Inflammatory macrophage treated with lipopolysaccharide for 1 hour (primary cell): ENCODE results near the gene SCN1A.
"Not testable (repeated sequence)": the region's sequence is repeated elsewhere in the genome, so short reads cannot be mapped to it uniquely, and the experiment has no call there.

Source experiments
- DNase-seq, 2 donors: peaks; one replicate each; pipeline ENCODE4 v3.0.0-alpha.2; 2020 to 2022

Gene SCN1A

GRCh38 chr2:166134252-166135151 is 6.7 kb upstream of the SCN1A start:
- no peak for DNase-seq

DNA sequence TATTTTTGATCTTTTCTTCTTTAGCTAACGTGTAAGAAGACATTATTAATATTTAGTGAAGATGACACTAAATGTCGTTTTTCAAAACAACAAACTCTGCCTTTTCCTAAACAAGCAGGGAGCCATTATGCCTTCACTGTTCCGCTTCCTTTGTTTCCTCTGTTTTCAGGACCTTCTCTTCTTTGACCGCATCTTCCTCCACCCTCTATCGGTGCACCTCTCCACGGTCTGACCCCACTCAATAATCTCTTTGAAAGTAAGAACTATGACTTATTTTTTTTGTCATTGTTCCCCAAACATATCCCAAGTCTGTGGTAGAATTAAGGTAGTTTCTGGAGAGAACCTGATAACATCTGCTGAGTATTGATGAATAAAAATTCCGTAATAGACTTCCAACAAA is 5.8 kb upstream of the SCN1A start:
- DNase-seq: no peak

DNA sequence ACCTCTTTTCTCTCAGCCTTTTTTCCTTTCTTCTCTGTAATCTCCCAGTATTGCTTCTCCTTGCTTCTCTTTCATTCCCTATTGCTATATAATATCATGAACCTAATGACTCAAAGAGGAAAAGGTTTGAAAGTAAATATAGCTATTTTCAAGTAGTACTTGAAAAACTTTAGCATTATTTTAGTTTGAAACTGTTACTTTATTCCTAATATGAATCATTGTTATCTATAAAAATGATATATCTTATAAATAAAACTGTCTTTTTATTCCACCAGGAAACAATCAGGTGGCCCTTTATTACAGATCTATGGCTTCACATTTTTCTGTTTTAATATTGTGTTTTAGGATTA is 311 bp upstream of the SCN1A start:
- no peak for DNase-seq

DNA sequence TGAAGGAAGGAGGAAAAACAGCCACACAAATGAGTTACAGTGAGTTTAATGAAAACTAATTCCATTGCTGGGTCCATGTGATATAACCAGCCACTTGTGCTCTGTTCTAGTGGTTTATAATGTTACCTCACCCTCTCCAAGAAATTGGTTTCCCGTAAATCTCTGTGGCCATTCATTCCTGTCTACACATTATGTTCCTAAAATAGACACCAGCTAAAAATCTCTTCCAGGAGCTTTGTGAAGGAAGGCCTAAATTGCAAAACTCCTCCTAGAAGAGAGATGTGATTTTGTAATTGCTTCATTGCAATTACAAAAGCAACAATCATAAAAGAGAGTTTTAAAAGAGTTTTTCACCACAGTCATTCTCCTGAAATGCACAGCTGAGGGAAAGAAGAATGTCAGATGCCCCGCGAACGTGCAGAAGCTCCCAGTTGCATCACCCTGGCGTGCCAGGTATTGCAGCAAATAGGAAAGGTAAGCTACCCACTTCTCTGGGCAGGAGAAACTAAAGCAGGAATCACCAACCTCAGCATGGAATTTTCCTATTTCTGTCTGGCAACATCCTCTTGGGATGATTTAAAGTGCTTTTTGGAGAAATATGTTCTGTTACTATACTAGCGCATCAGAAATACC is 1.7 kb downstream of the SCN1A start:
- peak in 1 of 2 donors; percentile 16 for DNase-seq

DNA sequence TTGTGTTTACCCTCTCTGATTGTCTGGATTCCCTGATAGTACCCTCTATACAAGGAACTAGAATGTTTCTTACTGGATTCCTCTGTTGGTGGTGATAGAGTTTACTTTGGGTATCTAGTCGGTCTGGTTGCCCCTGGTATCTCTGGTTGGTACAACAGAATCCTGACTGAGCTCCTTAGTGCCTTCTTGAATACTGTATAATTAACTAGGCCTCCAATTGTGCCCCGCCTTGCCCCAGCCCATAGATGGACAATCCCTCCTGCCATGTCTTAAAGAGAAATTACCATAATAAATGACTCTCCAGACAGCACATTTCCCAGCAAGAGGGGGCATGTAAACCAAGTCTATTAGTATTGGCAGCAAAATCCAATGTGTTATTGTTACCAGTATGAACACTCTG is 2.3 kb downstream of the SCN1A start:
- DNase-seq: no peak

DNA sequence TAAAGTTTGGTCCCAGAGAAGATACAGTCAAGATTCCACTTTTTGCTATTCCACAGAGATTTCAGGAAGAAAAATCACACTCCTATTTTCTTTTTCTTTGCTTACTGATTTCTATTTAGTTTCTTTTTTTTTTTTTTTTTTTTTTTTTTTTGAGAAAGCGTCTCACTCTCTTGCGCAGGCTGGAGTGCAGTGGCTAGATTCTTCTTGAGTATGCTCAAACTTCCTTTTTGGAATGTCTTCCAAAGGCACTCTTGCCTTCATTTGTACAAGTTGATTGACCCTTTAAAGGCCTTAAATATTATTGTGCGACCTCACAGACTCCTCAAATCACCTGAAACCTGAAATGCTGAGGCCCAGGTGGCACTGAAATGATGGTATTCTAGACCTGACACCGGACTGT is 9.6 kb downstream of the SCN1A start:
- no peak for DNase-seq

- DNase-seq: no peak
Measured at GRCh38 chr2:166117491-166117890, 10.3 kb downstream of the SCN1A start.

GRCh38 chr2:166115589-166115988 is 12.2 kb downstream of the SCN1A start:
- no peak for DNase-seq

GRCh38 chr2:166112193-166112605 is 15.6 kb downstream of the SCN1A start:
- DNase-seq: no peak

DNA sequence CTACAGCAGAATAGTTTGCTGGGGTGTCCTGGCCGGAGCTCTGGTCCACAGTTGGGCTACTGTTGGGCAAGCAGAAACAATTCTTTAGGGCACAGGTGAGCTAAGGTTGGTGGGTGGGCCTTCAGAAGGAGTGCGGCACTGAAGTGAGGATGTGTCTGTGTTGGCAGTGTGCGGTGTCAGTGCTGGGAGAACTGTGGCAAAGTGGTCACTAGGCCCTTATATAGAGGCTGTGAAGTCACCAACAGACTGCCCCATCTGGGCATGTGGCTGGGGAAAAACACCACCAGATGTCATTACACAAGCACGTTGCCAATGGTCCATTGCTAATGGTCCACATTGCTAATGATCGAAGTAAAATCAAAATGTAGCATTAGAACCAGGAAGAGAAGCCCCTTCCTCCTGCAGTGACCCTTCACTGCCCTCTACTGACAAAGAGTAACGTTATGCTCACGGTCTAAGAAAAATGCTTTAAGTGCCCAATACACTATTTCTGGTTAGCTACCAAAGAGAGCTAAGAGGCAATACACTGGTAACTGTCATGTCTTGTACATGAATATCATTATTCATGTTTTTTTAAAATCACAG is 21.3 kb downstream of the SCN1A start:
- peak in 1 of 2 donors; percentile 52 for DNase-seq

DNA sequence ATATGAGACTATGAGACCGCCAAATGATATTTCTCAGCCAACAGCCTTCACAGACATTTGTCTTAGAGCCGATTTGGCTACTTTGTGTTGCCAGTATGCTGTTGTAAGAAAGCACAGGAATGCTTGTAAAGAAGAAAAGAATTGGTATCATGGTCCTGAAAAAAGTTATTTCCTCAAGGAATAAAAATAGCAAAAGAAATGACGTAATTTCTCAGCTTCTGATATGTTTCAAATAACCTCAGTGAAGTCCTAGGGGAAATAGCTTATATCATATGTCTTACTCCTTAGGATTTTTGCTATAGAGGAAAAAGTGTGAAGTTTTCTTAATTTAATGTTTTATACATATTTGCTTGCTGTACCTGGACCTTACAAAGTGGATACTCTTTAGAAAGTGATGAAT is 23.0 kb downstream of the SCN1A start:
- no peak for DNase-seq

GRCh38 chr2:166104084-166104483 is 23.7 kb downstream of the SCN1A start:
- DNase-seq: no peak

GRCh38 chr2:166103277-166103676 is 24.5 kb downstream of the SCN1A start:
- DNase-seq: not testable (repeated sequence)

DNA sequence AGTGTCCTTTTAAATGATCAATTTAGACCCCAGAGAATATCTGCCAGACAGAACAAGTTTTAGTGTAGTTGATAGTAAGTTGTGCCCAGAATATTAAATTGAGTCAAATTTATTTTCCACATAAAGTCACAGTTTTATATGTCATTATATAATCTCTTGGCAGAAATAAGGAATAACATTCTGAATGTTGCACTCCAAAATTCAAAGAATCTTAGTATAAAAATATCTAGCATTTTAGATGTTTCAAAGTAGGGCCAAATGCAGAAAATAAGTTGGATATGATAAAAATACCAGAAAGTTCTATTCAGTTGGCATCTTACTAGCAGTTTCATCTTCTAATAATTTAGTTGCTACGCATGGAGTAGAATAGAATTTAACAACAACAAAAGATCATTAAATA is 33.5 kb downstream of the SCN1A start:
- DNase-seq: no peak

- peak; percentile 66 to 80 for DNase-seq
Measured at GRCh38 chr2:166092889-166093288, 34.9 kb downstream of the SCN1A start.

DNA sequence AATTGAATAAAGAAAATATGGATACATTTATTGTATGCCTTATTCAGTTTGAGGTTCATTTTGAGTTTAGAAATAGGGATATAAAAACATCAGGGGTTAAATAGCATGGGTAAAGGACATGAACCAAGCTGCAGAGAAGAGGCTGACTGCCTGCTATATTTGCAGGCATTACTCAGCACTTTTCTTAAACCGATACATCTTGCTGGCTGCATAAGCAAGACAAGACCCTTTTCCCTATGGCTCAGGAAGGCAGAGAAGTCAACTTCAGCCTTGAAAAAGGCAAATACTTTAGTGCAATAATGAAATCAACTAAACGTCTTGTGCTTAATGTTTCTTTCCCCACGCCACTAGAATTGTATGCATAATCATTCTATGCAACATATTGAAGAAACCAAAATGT is 36.4 kb downstream of the SCN1A start:
- DNase-seq: no peak

- DNase-seq: peak; percentile 50 to 51
Measured at GRCh38 chr2:166090908-166091307, 36.9 kb downstream of the SCN1A start.

GRCh38 chr2:166090346-166090745 is 37.5 kb downstream of the SCN1A start:
- peak; percentile 55 to 69 for DNase-seq

GRCh38 chr2:166088634-166089033 is 39.2 kb downstream of the SCN1A start:
- peak; percentile 18 to 28 for DNase-seq

DNA sequence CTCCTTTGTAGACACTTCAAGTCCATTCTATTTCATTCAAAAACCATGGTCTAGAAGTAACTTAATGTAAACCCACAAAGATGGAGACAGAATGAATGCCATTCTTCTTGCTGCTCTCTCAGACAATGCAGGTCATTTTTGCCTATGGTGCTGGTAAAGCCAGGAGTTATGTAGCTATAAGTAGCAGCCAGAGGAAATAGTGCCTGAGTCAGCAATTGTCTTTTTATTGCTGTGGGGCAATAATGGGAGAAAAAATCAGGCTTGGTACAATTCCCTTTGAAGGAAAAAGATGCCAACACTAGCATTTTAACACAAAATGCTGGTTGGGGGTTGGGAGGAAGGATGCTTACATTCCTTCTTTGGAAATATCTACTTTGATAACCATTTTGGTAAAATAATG is 43.5 kb downstream of the SCN1A start:
- DNase-seq: no peak

DNA sequence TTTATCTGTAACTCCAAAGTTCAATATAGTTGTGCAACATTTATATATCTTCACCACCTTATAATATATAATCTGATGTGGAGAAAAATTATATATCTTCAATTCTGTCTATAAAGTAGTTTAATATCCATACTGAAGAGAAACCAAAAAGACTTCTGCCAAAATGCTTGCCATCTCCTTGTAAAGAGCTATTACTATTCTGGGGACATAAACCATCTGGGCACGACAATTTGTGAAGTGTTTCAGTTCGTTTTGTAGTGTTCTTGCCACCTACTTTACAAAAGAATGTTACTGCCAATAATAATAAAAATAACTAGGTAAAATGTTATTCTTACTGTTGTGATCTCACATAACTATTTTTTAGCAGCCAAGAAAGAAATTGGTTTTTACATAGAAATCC is 45.1 kb downstream of the SCN1A start:
- DNase-seq: no peak

DNA sequence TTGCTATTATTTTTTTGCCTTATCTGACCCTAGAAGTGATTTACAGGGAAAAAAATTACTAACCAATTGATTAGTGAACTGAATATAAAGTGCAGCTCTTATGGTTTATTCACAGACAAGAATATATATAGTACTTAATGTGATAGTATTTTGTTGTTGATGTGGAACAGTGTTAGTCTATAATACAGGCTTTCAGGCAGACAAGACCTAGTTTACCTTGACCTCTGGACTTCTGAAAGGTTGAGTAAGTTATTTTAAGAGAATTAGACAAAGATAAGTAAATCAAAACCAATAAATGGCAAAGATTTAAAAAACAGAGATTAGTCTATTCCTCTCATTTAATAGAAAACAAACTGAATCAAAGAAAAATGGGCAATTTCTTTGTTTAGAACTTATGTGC is 46.0 kb downstream of the SCN1A start:
- no peak for DNase-seq

- DNase-seq: no peak
Measured at GRCh38 chr2:166081131-166081632, 46.6 kb downstream of the SCN1A start.

GRCh38 chr2:166074430-166074829 is 53.4 kb downstream of the SCN1A start:
- DNase-seq: no peak
